GM18873 (cell line): Measurements from ENCODE around the gene TMEM129.
"Not testable (repeated sequence)": the region's sequence is repeated elsewhere in the genome, so short reads cannot be mapped to it uniquely, and the experiment has no call there.

Experiments
- ATAC-seq: cut with Tn5 transposase; IDR thresholded peaks from one replicate; pipeline ENCODE4 v1.9.1; 2021; ENCODE audit warnings: mild to moderate bottlenecking, moderate library complexity, moderate number of reproducible peaks; ENCODE audit not compliant: unreplicated experiment, low FRiP score

The TMEM129 gene

GRCh38 chr4:1675136-1675801 is 45.9 kb downstream of the TMEM129 start:
- ATAC-seq = no peak

GRCh38 chr4:1674682-1675081 is 46.4 kb downstream of the TMEM129 start:
- no peak for ATAC-seq

- ATAC-seq = no peak
Observed at GRCh38 chr4:1673671-1674070, 47.5 kb downstream of the TMEM129 start.

- ATAC-seq = not testable (repeated sequence)
Observed at GRCh38 chr4:1671011-1671410, 50.1 kb downstream of the TMEM129 start.

GRCh38 chr4:1670279-1670678 is 50.8 kb downstream of the TMEM129 start:
- no peak for ATAC-seq

GRCh38 chr4:1669850-1670249 is 51.3 kb downstream of the TMEM129 start:
- ATAC-seq = no peak

- no peak for ATAC-seq
Observed at GRCh38 chr4:1669270-1669669, 51.9 kb downstream of the TMEM129 start.

GRCh38 chr4:1668488-1668840 is 52.7 kb downstream of the TMEM129 start:
- ATAC-seq = no peak

- ATAC-seq = no peak
Observed at GRCh38 chr4:1667273-1667672, 53.9 kb downstream of the TMEM129 start.

- no peak for ATAC-seq
Observed at GRCh38 chr4:1666391-1666790, 54.7 kb downstream of the TMEM129 start.
